Measurements from ENCODE around the gene ACTN4. TPM values are rescaled to one million over a fixed set of nuclear protein-coding genes. Genes with fewer than 3 reads are reported as not detected.
A peak's percentile ranks its signal among the peaks of the same experiment; 100 is the strongest.

Gene ACTN4
- total RNA-seq, 1 experiment from 2014 or later = 3,297 TPM

- no peak overlapping the region for H3K4me3 ChIP-seq (ENCODE audit: low read depth in 2 of 2, low read length in 2 of 2)
- ATAC-seq (peak; percentile 10), DNase-seq (ENCODE audit: low read depth, low spot score) (no peak)
- no TSS peak for BruUV-seq (replicated peaks)
- H3K36me3 ChIP-seq (ENCODE audit: control insufficient read depth, insufficient read depth, low read length) = peaks cover 66% of the 10 kb centered on the region
- H3K9me3 ChIP-seq (ENCODE audit: control insufficient read depth, insufficient read depth, low read depth, low read length) = no peaks in the 10 kb centered on the region
- CTCF ChIA-PET = interaction anchor here (0.6 to 1.3 kb wide), 9 partner anchors 9 to 635 kb away, joined by 3 to 9 read pairs (median 3); partner anchors contain the start of genes MRPS12 and SARS2
- no peaks in the 10 kb centered on the region for H3K27me3 ChIP-seq (ENCODE audit: control insufficient read depth, insufficient read depth, low read length)
- intact Hi-C loops (cut with micrococcal nuclease; ENCODE audit: unreplicated experiment) (loop anchor here (5.0 kb wide), 1 partner anchor 76 kb away; no protein-coding TSS in a partner anchor), in situ Hi-C loops (cut with HindIII; ENCODE audit: low pct_unique_long_range_greater_than_20kb, low sequenced_read_pairs) (no loop called here)
- TF ChIP-seq TCF7L2 (IDR thresholded peaks at IDR 0.05; ENCODE audit: low read depth, low read length) (no peak), CTCF (IDR thresholded peaks at IDR 0.05) (no peak), REST (IDR thresholded peaks at IDR 0.05; ENCODE audit: insufficient read depth in 1 of 2, low read depth in 2 of 2, low read length in 1 of 2) (no peak), SIN3A (IDR thresholded peaks at IDR 0.05; ENCODE audit: borderline replicate concordance, insufficient read depth, low read depth, low read length) (no peak), POLR2AphosphoS5 (IDR thresholded peaks at IDR 0.05; ENCODE audit: low read depth, low read length) (peak; percentile 72)
- POLR2A ChIA-PET = no interaction called here
- H3K27ac ChIP-seq (ENCODE audit: low read length) = peak overlapping the region; percentile 73
- H3K4me1 ChIP-seq (ENCODE audit: control insufficient read depth, insufficient read depth, low read length) = peaks cover 87% of the 10 kb centered on the region
Observed at GRCh38 chr19:38727868-38728660, 80.6 kb downstream of the ACTN4 start.

GRCh38 chr19:38728752-38729541, 81.5 kb downstream of the ACTN4 start:
- H3K27ac ChIP-seq (ENCODE audit: low read length) = peak overlapping the region; percentile 73
- peaks cover 89% of the 10 kb centered on the region for H3K4me1 ChIP-seq (ENCODE audit: control insufficient read depth, insufficient read depth, low read length)
- POLR2A ChIA-PET = no interaction called here
- TF ChIP-seq CTCF (IDR thresholded peaks at IDR 0.05) (no peak), REST (IDR thresholded peaks at IDR 0.05; ENCODE audit: insufficient read depth in 1 of 2, low read depth in 2 of 2, low read length in 1 of 2) (no peak), POLR2AphosphoS5 (IDR thresholded peaks at IDR 0.05; ENCODE audit: low read depth, low read length) (peak; percentile 38)
- intact Hi-C loops (cut with micrococcal nuclease; ENCODE audit: unreplicated experiment) = loop anchor here (5.0 kb wide), 1 partner anchor 77 kb away; no protein-coding TSS in a partner anchor
- ATAC-seq = no peak
- no peak for DNase-seq (ENCODE audit: low read depth, low spot score)
- H3K9me3 ChIP-seq (ENCODE audit: control insufficient read depth, insufficient read depth, low read depth, low read length) = no peaks in the 10 kb centered on the region
- no TSS peak for BruUV-seq (replicated peaks)
- no peak overlapping the region for H3K4me3 ChIP-seq (ENCODE audit: low read depth in 2 of 2, low read length in 2 of 2)
- CTCF ChIA-PET = interaction anchor here (0.6 to 1.0 kb wide), 2 partner anchors 113 to 132 kb away, joined by 3 read pairs; no protein-coding TSS in a partner anchor
- in situ Hi-C loops (cut with HindIII; ENCODE audit: low pct_unique_long_range_greater_than_20kb, low sequenced_read_pairs) = no loop called here
- H3K36me3 ChIP-seq (ENCODE audit: control insufficient read depth, insufficient read depth, low read length) = peaks cover 58% of the 10 kb centered on the region
- no peaks in the 10 kb centered on the region for H3K27me3 ChIP-seq (ENCODE audit: control insufficient read depth, insufficient read depth, low read length)

Measured in Panc1 (cell line).